DOHH2 (cell line): ENCODE results near the gene RGS18.
"Not testable (repeated sequence)": the region's sequence is repeated elsewhere in the genome, so short reads cannot be mapped to it uniquely, and the experiment has no call there.

Experiments used
- H3F3A ChIP-seq: fragments of 200-600 bp; sonication (generic), shearing (Covaris generic); 2 replicates; pipeline ENCODE4 v1.6.0; 2016; ENCODE audit warnings: antibody characterized with exemption, mild to moderate bottlenecking; ENCODE audit not compliant: control insufficient read depth, insufficient read depth
- H3K27ac ChIP-seq: fragments of 200-600 bp; sonication (generic); 2 replicates; pipeline ENCODE4 v1.5.1; 2014; ENCODE audit warnings: low read depth, mild to moderate bottlenecking, low read length, moderate library complexity
- H3K27me3 ChIP-seq: fragments of 200-600 bp; sonication (generic); 2 replicates; pipeline ENCODE4 v1.6.1; 2014; ENCODE audit warnings: mild to moderate bottlenecking, low read length, mixed read lengths; ENCODE audit not compliant: control insufficient read depth
- H3K36me3 ChIP-seq: fragments of 200-600 bp; sonication (generic); 2 replicates; pipeline ENCODE4 v1.6.1; 2014; ENCODE audit warnings: mild to moderate bottlenecking, low read length, moderate library complexity, mixed read lengths; ENCODE audit not compliant: control insufficient read depth
- H3K4me1 ChIP-seq: fragments of 200-600 bp; sonication (generic); 2 replicates; pipeline ENCODE4 v1.6.1; 2014; ENCODE audit warnings: mild to moderate bottlenecking, low read length, mixed read lengths; ENCODE audit not compliant: control insufficient read depth
- H3K4me2 ChIP-seq: fragments of 200-600 bp; sonication (generic); 2 replicates; pipeline ENCODE4 v1.6.0; 2014; ENCODE audit warnings: mild to moderate bottlenecking, low read length, moderate library complexity
- H3K4me3 ChIP-seq: fragments of 200-600 bp; sonication (generic); 2 replicates; pipeline ENCODE4 v1.5.1; 2014; ENCODE audit warnings: mild to moderate bottlenecking, low read length, mixed read lengths
- H3K79me2 ChIP-seq: fragments of 200-600 bp; sonication (generic); 2 replicates; pipeline ENCODE4 v1.6.1; 2014; ENCODE audit warnings: mild to moderate bottlenecking, low read length, mixed read lengths; ENCODE audit not compliant: control insufficient read depth
- H3K9me2 ChIP-seq: fragments of 200-600 bp; sonication (generic); replicated peaks from 2 replicates; pipeline ENCODE4 v1.6.1; 2014; ENCODE audit warnings: mild to moderate bottlenecking, low read length, mixed read lengths; ENCODE audit not compliant: control insufficient read depth
- H3K9me3 ChIP-seq: fragments of 200-600 bp; sonication (generic); 2 replicates; pipeline ENCODE4 v1.6.1; 2014; ENCODE audit warnings: antibody characterized with exemption, low read length, mixed read lengths; ENCODE audit not compliant: control insufficient read depth, insufficient read depth
- H4K20me1 ChIP-seq: fragments of 200-600 bp; sonication (generic); 2 replicates; pipeline ENCODE4 v1.6.0; 2014; ENCODE audit warnings: low read depth, mild to moderate bottlenecking, antibody characterized with exemption, low read length, moderate library complexity; ENCODE audit not compliant: control insufficient read depth, insufficient read depth
- CTCF ChIP-seq: fragments of 200-600 bp; sonication (generic); IDR thresholded peaks from one replicate; pipeline ENCODE4 v1.5.1; 2014; ENCODE audit warnings: antibody characterized with exemption, mild to moderate bottlenecking, low read depth, low read length; ENCODE audit not compliant: poor library complexity, severe bottlenecking
- EZH2phosphoT487 ChIP-seq: fragments of 200-600 bp; sonication (generic); IDR thresholded peaks from 2 replicates; pipeline ENCODE4 v1.6.1; 2017; ENCODE audit warnings: borderline replicate concordance, mild to moderate bottlenecking, antibody characterized with exemption, low read length, moderate library complexity, mixed read lengths

RGS18 gene

GRCh38 chr1:192123212-192123611 is 35.0 kb upstream of the RGS18 start:
- Histone ChIP-seq H3F3A (no peaks in the 10 kb centered on the region), H3K27ac (no peak overlapping the region), H3K4me2 (no peak overlapping the region), H3K27me3 (no peaks in the 10 kb centered on the region), H3K4me3 (no peak overlapping the region), H3K9me3 (no peaks in the 10 kb centered on the region), H3K36me3 (no peaks in the 10 kb centered on the region), H3K4me1 (no peaks in the 10 kb centered on the region), H4K20me1 (no peaks in the 10 kb centered on the region), H3K79me2 (no peaks in the 10 kb centered on the region), H3K9me2 (no peaks in the 10 kb centered on the region)
- TF ChIP-seq CTCF (no peak), EZH2phosphoT487 (no peak)

DNA sequence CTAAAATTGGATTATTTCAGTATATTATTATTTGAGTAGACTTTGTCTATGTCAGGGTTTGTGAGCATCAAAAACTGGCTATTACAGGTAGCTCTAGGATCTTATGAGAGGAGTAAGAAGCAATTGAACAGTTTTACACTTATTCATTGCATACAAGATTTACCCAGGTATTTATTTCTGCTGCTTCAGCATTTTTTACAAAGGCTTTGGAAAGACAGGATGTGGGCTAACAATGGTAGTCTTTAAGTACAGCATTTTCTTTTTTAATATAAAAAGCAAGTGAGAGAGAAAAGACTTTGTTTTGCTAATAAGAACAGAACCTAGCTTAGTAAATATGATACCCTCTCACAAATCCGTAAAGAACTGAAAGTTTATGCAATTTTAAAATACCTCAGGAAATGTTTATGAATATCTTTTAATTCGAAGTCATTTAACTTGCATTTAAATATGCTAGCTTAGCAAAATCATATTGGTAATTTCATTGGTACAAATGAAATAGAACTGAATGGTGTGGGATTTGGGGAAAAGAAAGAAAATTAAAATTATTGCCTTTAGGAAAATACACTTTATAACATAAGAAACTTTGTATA is 32.1 kb upstream of the RGS18 start:
- Histone ChIP-seq H3F3A (no peaks in the 10 kb centered on the region), H3K27me3 (no peaks in the 10 kb centered on the region), H3K4me1 (no peaks in the 10 kb centered on the region), H3K79me2 (no peaks in the 10 kb centered on the region), H3K4me3 (no peak overlapping the region), H3K9me2 (no peaks in the 10 kb centered on the region), H4K20me1 (no peaks in the 10 kb centered on the region), H3K36me3 (no peaks in the 10 kb centered on the region), H3K9me3 (no peaks in the 10 kb centered on the region), H3K4me2 (no peak overlapping the region), H3K27ac (no peak overlapping the region)
- TF ChIP-seq EZH2phosphoT487: no peak

- no peak overlapping the region for H3K4me2 ChIP-seq
- no peaks in the 10 kb centered on the region for H3K79me2 ChIP-seq
- H3K4me3 ChIP-seq: no peak overlapping the region
- H3F3A ChIP-seq: no peaks in the 10 kb centered on the region
- H3K27ac ChIP-seq: no peak overlapping the region
- H3K9me2 ChIP-seq: no peaks in the 10 kb centered on the region
- TF ChIP-seq CTCF (no peak), EZH2phosphoT487 (no peak)
- no peaks in the 10 kb centered on the region for H3K27me3 ChIP-seq
- H4K20me1 ChIP-seq: no peaks in the 10 kb centered on the region
- H3K36me3 ChIP-seq: no peaks in the 10 kb centered on the region
- H3K4me1 ChIP-seq: peaks cover 12% of the 10 kb centered on the region
- H3K9me3 ChIP-seq: no peaks in the 10 kb centered on the region
Observed at GRCh38 chr1:192130175-192130574, 28.1 kb upstream of the RGS18 start.

DNA sequence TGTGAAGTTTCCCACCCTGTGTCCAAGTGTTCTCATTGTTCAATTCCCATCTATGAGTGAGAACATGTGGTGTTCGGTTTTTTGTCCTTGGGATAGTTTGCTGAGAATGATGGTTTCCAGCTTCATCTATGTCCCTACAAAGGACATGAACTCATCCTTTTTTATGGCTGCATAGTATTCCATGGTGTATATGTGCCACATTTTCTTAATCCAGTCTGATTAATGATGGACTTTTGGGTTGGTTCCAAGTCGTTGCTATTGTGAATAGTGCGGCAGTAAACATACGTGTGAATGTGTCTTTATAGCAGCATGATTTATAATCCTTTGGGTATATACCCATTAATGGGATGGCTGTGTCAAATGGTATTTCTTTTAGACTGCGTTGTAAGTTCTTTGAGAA is 27.4 kb upstream of the RGS18 start:
- not testable (repeated sequence) for H3K4me2 ChIP-seq, H4K20me1 ChIP-seq, H3K36me3 ChIP-seq, H3K9me3 ChIP-seq, H3F3A ChIP-seq, H3K4me3 ChIP-seq, H3K9me2 ChIP-seq, H3K79me2 ChIP-seq, H3K27ac ChIP-seq, H3K27me3 ChIP-seq
- peaks cover 12% of the 10 kb centered on the region for H3K4me1 ChIP-seq
